NOMO-1 (cell line): Measurements from ENCODE around the gene TMEM221.

Experiments used
- DNase-seq, 2 experiments: peaks; one replicate each; lab custom pipeline; 2025; ENCODE audit not compliant: unreplicated experiment in 2 of 2; lab: John Stamatoyannopoulos, UW

Gene TMEM221

GRCh38 chr19:17447704-17448130, 751 bp downstream of the TMEM221 start:
- no peak for DNase-seq

- no peak for DNase-seq
Observed at GRCh38 chr19:17445526-17446165, 2.8 kb downstream of the TMEM221 start.

- DNase-seq = peak; percentile 19 to 26
Observed at GRCh38 chr19:17441241-17442021, 7.0 kb downstream of the TMEM221 start.

GRCh38 chr19:17436874-17437267, 11.6 kb downstream of the TMEM221 start:
- DNase-seq = no peak

- DNase-seq = no peak
Observed at GRCh38 chr19:17436094-17436873, 12.2 kb downstream of the TMEM221 start.

- no peak for DNase-seq
Observed at GRCh38 chr19:17435218-17435617, 13.2 kb downstream of the TMEM221 start.

- no peak for DNase-seq
Observed at GRCh38 chr19:17431417-17431816, 17.1 kb downstream of the TMEM221 start.

- DNase-seq = no peak
Observed at GRCh38 chr19:17429641-17430113, 18.8 kb downstream of the TMEM221 start.

- no peak for DNase-seq
Observed at GRCh38 chr19:17424743-17425365, 23.6 kb downstream of the TMEM221 start.

- DNase-seq = no peak
Observed at GRCh38 chr19:17423429-17424208, 24.8 kb downstream of the TMEM221 start.

- no peak for DNase-seq
Observed at GRCh38 chr19:17421942-17422341, 26.5 kb downstream of the TMEM221 start.

- no peak for DNase-seq
Observed at GRCh38 chr19:17420475-17420924, 28.0 kb downstream of the TMEM221 start.

- DNase-seq = peak; percentile 95 to 98
Observed at GRCh38 chr19:17419621-17420474, 28.6 kb downstream of the TMEM221 start, which contains the start of gene MVB12A. Gene MVB12A, plus strand, starts transcription at chr19:17420047. Its CDS starts 89 bp downstream, at chr19:17420136.

- peak in 1 of 2 experiments; percentile 16 for DNase-seq
Observed at GRCh38 chr19:17419154-17419620, 29.3 kb downstream of the TMEM221 start.

GRCh38 chr19:17418710-17419109, 29.8 kb downstream of the TMEM221 start:
- DNase-seq = no peak

- no peak for DNase-seq
Observed at GRCh38 chr19:17415121-17415520, 33.3 kb downstream of the TMEM221 start.

- DNase-seq = no peak
Observed at GRCh38 chr19:17414097-17414496, 34.4 kb downstream of the TMEM221 start.

- DNase-seq = no peak
Observed at GRCh38 chr19:17411801-17412200, 36.7 kb downstream of the TMEM221 start.

- no peak for DNase-seq
Observed at GRCh38 chr19:17409990-17410389, 38.5 kb downstream of the TMEM221 start.
